Skeletal muscle cell (primary cell): Measurements from ENCODE around the gene CNTN4.

ENCODE experiments used
- DNase-seq: peaks from one replicate; pipeline ENCODE4 v3.0.0-alpha.2; 2010; ENCODE audit warnings: low read depth
- H3K4me3 ChIP-seq: 2 replicates; pipeline ENCODE4 v1.5.1; 2011; ENCODE audit warnings: low read depth, mild to moderate bottlenecking, control low read depth, low read length, moderate library complexity

CNTN4 gene

DNA sequence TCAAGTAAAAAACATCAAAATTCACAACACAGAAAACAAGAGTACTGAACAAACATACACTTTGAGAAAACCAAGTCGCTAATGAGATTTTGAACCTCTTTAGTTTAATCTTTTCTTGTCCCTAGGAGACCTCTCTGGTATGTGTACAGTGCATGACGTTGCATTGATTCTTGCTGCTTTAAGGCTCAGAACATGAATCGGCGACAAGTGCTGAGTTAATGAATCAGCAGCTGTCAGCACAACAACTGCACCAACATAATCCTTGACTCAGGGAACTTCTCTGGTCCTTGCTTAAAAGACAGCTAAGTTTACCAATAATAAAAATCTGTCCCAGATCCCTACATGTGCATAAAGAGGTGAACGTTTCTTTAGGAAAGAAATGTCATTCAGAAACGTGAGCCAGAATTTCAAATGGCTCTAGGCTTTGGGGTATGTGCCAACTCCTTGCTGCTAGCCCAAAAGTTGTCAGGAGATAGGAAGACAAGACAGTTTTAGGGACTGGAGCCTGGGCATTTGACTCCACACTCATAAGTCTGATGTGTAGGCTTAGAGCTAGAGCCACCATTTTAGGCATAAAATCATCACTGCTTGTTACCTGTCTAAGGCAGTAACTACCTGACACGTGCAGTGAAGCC, 924.6 kb downstream of the CNTN4 start:
- no peak overlapping the region for H3K4me3 ChIP-seq
- DNase-seq, result no peak

DNA sequence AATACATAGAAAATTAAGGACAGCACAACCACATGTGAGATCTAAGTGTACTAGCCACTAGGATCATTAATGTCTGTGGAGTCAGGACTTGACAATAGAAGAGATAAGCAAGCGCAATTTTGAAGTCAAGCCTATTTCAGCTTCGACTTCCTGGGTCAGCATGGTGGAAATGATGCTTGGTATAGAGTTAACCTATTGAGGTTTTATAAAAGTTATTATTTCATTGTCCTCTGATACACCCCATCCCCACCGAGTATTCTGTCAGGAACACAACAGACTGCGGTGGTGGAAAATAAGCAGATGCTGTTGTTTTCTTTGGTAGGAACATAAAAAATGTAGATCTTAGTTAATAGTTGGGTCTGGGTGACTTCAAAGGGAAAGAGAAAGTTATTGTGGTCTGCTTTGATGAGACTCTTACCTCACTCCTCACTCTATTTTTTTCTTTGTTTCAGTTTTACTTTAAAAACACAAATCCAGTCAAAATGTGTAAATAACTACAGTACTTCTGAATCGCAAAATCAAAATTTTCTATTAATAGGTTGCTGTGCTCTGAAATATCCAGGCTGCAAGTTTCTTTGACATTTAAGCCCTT, 929.4 kb downstream of the CNTN4 start:
- no peak for DNase-seq
- H3K4me3 ChIP-seq, result no peak overlapping the region

DNA sequence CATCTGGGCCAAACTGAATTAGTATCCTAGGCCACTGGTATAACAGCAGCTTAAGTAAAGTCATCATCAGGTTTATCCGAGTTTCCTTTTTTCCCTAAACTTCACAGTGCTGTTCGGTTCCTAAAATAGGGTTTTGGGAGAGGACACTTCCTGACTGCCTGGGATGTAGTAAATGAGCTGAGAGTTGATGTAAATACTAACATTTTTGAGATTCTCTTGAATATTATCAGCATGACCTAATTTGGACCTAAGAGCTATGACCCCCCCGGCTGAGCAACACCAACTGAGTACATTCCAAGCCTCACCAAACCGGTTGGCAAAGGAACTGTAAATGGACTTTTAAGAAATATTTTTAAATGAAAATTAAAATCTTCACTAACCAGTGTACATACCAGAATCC, 932.7 kb downstream of the CNTN4 start:
- H3K4me3 ChIP-seq, result no peak overlapping the region
- no peak for DNase-seq

DNA sequence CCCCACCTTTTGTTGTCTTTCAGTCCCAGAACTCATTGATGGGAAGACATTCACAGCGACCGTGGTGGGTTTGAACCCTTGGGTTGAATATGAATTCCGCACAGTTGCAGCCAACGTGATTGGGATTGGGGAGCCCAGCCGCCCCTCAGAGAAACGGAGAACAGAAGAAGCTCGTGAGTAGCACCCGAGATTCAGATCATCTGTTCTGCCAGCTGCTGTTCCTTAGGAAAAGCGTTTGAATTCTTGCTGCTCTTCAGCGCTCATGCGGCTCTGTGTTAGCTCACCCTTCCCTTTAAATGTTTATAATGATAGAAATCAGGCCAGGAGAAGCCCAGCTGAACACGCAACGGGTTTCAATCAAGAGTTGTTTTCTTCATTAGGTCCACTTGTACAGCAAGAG, 938.5 kb downstream of the CNTN4 start:
- no peak overlapping the region for H3K4me3 ChIP-seq

DNA sequence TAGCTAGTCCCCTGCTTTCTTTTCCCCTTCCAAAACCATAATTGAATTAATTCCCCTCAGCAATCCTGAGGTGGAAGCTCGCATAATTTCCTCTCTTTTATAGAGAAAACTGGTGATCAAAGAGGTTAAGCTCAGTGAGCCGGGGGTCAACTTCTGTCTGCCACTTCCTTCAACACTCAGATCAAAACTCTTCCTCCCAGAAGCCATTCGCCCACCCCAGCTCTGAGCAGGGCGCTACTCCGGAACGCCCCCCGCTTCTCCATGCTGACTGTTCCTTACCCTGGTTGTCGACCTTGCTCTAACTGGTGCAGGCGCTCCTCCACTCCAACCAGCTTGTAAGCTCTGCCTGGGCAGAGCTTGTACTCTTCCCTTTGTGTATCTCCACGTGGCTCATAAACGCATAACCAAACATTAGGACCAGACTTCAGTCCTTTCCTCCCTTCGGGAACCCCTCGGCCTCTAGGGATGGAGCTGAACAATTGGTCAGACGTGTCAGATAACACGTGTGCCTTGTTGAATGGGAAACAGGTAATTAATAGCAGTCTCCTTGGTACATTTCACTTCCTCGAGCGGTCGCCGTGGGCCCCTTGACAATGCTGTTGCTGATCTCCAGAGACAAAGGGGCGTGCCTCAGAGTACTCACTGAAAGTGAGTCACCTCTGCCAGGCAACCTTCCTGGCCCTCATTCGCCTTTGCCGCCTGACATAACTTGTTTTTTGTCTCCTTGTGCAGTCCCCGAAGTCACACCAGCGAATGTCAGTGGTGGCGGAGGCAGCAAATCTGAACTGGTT, 939.7 kb downstream of the CNTN4 start:
- no peak overlapping the region for H3K4me3 ChIP-seq
- no peak for DNase-seq

More for the DNA sequence above, 938.5 kb downstream of the CNTN4 start:
- DNase-seq, result no peak

DNA sequence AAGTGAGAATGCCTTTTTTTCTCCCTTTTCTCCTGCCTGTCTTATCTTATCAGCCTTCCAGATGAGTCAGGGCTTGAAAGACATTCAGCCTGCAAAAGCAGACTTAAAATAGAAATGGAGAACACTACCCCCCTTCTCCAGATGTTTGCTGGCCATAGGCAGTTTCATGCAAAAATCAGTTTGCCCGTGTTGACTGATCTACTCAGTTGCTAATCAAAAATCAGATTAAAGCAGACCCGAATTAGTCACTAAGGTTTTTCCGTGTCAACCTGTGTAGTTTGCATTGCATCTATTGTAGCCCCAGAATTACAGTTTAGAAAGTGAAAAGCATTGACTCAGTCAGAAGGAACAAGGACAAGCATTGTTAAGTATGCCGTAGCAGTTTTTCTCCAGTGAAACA, 955.3 kb downstream of the CNTN4 start:
- H3K4me3 ChIP-seq, result no peak overlapping the region
- DNase-seq, result no peak

DNA sequence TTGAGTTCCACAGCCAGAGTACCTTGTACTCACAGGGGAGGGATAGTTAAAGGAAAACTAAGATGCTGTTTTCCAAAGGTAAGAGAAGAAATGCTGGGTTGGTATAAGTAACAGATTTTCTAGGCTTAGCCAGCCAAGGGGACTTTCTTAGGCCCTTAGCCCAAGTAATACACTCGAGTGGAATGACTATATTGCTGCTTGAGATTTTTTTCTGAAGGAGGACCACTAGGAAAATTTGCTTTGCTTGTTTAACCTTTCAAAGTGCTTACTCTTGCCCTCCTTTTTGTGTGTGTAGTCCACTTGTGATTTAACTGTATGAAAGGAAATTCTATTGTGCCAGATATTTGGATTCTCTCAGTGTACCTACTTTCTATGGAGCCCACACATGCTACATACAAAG, 961.0 kb downstream of the CNTN4 start:
- DNase-seq, result no peak
- H3K4me3 ChIP-seq, result no peak overlapping the region

DNA sequence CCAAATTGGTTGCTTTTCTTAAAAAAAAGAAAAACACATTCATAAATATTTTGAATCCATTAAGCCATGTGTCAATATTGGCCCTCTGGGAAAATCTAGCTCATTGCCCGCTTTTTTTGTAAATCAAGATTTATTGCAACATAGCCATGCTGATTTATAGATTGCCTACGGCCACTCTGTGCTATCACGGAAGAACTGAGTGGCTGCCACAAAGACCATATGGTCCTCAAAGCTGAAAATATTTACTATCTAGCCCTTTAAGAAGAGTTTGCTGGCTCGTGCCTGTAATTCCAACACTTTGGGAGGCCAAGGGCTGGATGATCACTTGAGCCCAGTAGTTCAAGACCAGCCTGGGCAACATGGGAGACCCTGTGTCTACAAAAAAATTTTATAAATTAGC, 965.6 kb downstream of the CNTN4 start:
- no peak overlapping the region for H3K4me3 ChIP-seq
- no peak for DNase-seq

DNA sequence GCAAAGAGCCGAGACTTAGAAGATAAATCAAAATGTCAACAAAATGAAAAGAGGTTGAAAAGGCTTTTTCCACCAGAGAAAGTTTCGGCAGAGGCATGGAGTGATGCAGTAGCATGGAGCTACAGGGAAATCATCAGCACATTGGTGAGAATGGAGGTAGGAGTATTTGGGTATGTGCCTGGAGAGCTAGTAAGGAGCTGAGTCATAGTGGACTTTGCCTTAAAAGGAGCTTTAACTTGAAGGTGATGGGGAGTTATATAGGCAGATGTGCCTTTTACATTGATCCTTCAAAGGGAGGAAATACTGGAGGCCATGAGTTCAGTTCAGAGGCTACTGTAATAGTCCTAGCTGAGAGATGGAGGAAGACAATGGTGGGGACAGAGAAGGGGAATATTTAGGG, 967.2 kb downstream of the CNTN4 start:
- no peak for DNase-seq
- H3K4me3 ChIP-seq, result no peak overlapping the region

DNA sequence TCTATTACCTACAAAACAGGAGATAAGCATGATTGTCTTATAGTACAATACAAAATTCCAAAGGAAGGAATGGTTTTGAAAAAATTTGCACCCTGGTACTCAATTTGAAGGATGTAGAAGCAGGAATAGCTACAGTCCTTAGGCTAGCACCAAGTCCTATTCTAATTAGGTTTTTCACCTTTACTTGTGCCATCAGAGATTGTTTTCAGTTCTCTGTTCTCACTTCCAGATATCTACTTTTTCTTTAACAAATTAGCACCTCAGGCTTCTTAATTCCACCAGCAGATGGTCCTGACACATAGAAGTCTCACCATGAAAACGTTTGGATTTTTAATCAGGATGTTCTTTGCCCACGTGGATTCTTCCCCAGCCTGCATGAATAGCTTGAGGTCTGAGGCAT, 967.7 kb downstream of the CNTN4 start:
- no peak overlapping the region for H3K4me3 ChIP-seq
- no peak for DNase-seq

DNA sequence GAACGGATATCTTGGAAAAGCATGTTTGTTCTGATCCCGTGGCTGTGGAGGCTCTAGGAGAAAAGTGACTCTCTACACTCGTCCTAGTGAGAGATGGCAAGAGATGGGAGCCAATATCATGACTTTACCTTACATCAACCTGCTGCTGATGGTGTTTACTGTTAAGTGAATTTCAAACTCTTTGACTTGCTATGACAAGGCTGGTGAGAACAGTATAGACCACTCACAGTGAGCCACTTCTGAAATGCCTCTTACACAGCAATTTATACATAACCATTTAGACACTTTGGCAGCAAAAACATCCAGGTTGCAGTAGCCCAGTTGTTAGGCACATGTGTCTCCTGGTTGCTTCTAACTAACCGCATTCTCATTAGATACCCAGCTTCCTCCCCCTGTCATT, 968.2 kb downstream of the CNTN4 start:
- no peak for DNase-seq
- no peak overlapping the region for H3K4me3 ChIP-seq

DNA sequence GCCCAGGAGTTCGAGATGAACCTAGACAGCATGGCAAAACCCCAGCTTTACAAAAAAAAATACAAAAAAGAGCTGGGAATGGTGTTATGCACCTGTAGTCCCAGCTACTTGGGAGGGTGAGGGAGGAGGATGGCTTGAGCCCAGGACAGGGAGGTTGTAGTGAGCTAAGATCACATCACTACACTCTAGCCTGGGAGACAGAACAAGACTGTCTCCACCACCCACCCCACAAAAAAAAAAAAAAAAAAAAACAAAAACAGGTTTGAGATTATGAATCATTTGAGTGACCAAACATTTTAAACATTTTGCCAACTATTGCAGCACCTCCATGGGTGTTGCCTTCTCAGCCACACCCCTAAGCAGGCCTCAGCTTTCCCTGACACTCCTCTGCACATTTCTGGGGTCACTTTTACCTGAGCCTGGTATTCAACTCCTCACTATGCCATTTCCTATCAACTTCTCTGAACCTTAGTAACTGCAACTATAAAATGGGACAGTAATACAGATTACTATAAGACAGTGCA, 969.8 kb downstream of the CNTN4 start:
- DNase-seq, result no peak
- no peak overlapping the region for H3K4me3 ChIP-seq

DNA sequence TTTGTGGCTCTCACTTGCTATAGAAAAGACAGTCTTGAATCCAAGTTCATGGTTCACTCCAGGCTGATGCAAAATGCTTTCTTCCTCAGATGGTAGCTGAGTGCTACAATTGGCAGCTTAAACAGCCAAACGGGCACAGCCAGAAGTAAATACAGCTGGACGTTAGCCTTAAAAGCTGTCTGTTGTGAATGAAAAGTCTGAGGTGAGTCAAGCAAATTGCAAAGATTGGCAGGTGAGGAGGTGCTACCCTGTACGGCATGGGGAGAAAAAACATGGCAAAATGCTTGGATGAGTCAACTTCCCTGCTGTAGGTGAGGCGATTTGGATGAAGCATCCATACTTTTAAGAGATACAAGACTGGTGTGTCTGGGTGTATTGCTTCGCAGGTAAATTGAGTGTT, 971.1 kb downstream of the CNTN4 start:
- H3K4me3 ChIP-seq, result no peak overlapping the region
- DNase-seq, result no peak

DNA sequence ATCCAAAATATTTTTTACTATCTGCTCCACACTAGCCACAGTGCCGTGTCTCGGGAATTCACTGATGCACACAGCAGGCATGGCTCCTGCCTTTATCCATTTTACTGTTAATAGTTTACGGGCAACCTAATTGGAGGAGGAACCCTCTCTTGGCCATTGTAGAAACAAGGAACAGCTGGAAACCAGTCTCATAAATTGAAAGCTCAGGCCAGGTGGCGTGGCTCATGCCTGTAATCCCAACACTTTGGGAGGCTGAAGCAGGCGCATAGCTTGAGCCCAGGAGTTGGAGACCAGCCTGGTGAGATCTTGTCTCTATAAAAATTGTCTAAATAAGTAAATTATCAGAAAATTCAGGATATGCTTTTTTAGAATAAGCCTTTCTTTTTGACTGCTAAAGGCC, 972.5 kb downstream of the CNTN4 start:
- no peak overlapping the region for H3K4me3 ChIP-seq
- DNase-seq, result no peak

DNA sequence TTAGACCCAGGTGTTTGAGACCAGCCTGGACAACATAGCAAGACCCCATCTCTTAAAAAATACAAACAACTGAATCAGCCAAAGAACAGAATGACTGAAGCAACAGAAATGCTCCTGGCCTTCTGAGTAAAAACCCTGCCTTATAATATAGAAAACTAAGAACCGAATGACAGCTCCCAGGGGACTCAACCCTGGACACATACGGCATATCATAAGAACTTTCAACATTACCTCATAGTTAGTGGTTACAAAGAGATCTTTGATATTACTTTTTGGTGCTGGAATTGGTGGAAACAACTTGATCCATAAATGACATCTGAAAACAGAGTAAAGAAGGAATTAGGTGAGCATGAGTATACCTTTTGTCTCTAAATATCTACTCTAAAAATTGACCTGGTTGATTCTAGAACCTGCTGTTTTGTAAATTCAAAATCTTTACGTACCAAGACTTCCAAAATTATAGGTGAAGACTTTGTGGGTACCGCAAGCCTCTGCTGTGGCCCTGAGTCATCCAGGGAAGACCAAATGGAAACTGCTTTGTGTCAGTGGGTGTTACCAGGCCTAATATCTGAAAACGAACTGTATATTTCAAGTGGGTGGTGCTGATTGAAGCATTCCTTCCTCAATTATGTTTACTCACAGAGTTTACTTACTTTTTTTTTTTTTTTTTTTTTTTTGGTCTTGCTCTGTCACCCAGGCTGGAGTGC, 976.0 kb downstream of the CNTN4 start:
- H3K4me3 ChIP-seq, result no peak overlapping the region
- no peak for DNase-seq

DNA sequence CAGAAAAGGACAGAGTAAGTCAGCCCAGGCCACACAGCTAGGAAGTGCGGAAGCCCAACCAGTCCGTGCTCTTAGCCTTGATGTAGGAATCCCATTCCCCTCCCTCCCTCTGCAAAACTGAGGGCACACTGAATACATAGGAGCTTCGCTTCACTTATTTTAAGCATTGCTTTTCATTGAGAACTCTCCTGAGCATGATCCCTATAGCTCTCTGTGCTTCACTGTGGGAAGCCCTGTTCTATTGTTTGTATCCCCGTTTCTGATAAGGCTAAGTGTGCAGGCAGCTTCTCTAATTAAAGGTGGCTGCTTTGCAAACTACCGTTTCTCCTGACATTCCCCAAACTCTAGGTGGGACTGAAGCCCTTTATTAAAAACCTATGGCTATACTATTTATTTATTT, 981.6 kb downstream of the CNTN4 start:
- no peak overlapping the region for H3K4me3 ChIP-seq
- DNase-seq, result no peak

DNA sequence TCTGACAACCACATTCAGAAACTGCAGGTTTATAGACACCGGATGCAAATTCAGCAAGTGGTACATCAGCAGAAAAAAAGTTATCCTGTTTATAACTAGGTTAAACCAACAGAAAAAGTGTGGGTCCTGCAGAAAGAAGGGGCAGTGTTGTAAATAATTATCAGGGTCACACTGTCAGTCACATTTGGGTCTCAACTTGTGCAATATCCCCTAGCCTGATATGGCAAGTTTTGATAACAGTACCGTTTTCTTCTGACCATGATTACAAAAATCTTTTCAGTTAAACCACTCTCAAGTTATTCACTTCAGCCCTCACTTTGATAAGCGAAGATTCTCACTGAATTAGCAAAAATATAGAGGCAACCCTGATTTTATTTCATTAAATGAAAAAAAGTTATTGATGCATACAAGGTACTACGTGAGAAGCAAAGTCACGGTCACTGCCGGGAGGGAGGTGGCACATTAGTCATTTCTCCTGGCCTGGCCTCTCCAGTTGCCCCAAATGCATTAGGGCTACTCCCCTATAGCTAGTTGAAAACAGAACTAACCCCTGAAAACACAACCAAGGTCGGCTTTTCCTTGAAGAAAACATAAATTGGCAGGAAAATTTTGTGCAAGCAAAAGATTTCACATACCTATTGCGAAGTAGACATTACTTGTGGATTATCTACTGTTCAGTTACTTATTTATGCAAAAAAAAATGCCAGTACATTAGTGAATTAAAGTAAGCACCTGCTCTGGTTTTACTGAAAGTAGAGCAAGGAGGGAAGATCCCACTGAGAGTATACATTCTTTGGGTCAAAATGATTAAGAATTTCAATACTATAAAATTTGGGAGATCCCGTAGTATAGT, 982.9 kb downstream of the CNTN4 start:
- no peak overlapping the region for H3K4me3 ChIP-seq
- no peak for DNase-seq

DNA sequence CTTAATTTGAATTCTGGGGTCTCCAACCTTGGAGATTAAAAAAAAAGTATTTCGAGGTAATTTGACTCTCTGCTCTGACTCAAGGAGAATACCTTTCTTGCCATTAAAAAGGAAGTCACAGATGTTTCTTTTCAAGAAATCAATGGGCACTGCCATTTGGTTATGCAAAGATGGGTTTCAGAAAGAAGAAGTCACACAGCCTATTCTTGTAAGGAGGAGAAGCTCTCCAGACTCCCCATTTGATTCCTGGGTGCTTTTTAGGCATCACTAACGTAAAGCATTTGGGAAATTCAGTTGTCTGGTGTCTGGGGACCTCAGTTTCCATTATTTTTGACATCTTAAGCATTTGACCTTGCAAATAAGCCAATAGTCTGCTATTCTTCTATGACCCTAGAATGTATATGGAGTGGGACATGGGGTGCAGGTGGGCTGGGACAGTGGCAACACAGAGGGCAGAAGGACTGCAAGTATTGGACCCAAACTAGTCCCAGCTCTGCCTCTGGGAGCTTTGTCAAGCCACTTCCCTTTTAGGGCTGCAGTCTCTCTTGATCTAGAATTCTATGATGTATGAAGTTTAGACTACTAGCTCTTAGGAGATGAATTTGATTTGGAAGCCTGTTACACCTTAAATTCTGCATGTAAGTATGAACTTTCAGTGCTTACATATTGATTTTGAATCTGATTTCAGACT, 983.7 kb downstream of the CNTN4 start:
- H3K4me3 ChIP-seq, result no peak overlapping the region
- DNase-seq, result no peak

DNA sequence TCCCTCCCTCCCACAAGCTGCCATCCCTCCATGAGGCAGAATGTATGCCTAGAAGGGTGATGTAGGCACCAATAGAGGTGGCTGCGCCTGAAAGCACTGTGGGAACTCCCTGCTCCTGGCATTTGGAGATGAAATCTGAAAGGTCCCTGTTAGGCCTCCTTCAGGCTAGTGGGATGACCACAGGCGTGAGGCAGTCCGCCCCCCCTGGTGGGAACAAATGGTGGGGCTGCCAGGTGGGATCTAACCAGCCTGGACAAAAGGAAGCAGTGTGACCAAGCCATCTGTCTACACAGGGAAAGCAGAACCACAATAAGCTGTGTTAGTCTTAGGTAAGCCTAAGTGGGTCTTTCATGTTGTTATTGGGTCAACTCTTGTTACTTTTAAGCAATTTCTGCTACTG, 986.2 kb downstream of the CNTN4 start:
- H3K4me3 ChIP-seq, result no peak overlapping the region
- no peak for DNase-seq
